Nephron (organoid): ENCODE measurements around the gene ACACA.

Experiments
- H3K27ac Mint-ChIP-seq, 3 experiments: 2 replicates each; pipeline ENCODE4 v1.8.0; 2020; ENCODE audit warnings: mixed read lengths in 3 of 3, mild to moderate bottlenecking in 2 of 3, moderate library complexity in 1 of 3
- H3K27me3 Mint-ChIP-seq: 2 replicates; pipeline ENCODE4 v1.8.0; 2021; ENCODE audit warnings: low read depth, mild to moderate bottlenecking, moderate library complexity, mixed read lengths
- H3K36me3 Mint-ChIP-seq: 2 replicates; pipeline ENCODE4 v1.8.0; 2020; ENCODE audit warnings: low read depth, mixed read lengths
- H3K4me1 Mint-ChIP-seq: 2 replicates; pipeline ENCODE4 v1.8.0; 2020; ENCODE audit warnings: mixed read lengths
- H3K4me3 Mint-ChIP-seq, 3 experiments: 2 replicates each; pipeline ENCODE4 v1.8.0; 2020; ENCODE audit warnings: mild to moderate bottlenecking in 3 of 3, mixed read lengths in 3 of 3, moderate library complexity in 2 of 3
- H3K9me3 Mint-ChIP-seq: 2 replicates; pipeline ENCODE4 v1.8.0; 2020; ENCODE audit warnings: mixed read lengths
- CTCF ChIP-seq, 3 experiments: fragments of 200-600 bp; sonication (generic); IDR thresholded peaks; one replicate each; pipeline ENCODE4 v1.5.0; 2021; ENCODE audit warnings: antibody characterized with exemption in 3 of 3; ENCODE audit not compliant: unreplicated experiment in 3 of 3

Gene ACACA

DNA sequence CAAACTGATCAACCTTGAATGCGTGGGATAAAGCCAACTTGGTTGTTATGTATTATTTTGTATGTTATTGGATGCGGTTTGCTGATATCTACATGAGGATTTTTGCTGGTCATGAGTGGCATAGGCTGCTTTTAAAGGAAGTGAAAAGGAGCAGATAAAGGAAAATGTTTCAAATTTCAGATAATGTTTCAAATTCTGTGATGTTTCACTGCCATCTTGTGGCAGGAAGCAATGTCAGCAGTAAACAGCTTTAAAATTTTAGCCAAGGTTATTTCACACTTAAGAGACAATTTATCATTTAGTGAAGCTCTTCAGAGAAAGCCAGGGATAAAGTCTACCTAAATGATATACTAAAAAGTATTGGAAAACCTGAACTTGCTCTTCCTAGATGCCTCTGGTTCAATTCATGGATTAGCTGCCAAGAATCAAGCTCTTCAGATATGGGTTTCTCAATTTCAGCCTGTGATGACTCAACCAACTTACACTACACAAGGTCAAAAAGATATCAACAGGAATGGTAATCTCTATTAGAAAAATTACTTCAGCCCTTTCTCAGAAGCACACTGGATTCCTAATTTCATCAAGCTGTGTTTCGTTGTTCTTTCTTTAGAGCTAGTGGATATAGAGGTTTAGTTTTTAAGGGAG is 166.8 kb downstream of the ACACA start:
- no peak overlapping the region for H3K4me3 Mint-ChIP-seq
- TF ChIP-seq CTCF (IDR thresholded peaks at IDR 0.05; ENCODE audit: unreplicated experiment in 3 of 3), result peak; percentile 64 to 73 (median 71)
- no peaks in the 10 kb centered on the region for H3K27me3 Mint-ChIP-seq
- H3K9me3 Mint-ChIP-seq, result no peaks in the 10 kb centered on the region
- no peak overlapping the region for H3K27ac Mint-ChIP-seq
- H3K4me1 Mint-ChIP-seq, result no peaks in the 10 kb centered on the region
- peaks cover 48% of the 10 kb centered on the region for H3K36me3 Mint-ChIP-seq

DNA sequence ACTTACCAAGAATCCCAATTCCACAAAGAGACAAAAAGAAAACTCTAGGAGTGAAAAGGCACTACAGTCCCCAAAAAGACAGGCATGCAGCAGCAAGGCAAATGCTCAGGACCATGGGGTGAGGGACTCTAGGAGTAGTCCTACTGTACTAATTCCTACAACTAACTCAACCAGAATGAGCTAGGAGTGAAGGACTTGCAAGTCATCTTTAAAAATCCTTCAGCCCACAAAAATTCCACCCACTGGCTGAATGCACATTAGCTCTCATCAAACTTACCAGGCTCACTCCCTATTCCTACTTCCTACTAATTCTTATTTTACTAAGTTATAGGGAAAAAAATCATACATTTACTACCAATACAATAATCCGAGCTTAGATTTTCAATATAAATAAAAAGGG is 172.5 kb downstream of the ACACA start:
- no peak for TF ChIP-seq CTCF (IDR thresholded peaks at IDR 0.05; ENCODE audit: unreplicated experiment in 3 of 3)
- Mint-ChIP-seq H3K27me3 (no peaks in the 10 kb centered on the region), H3K4me3 (no peak overlapping the region), H3K36me3 (peaks cover 50% of the 10 kb centered on the region), H3K4me1 (no peaks in the 10 kb centered on the region), H3K27ac (no peak overlapping the region), H3K9me3 (no peaks in the 10 kb centered on the region)

- H3K36me3 Mint-ChIP-seq, result peaks cover 53% of the 10 kb centered on the region
- peak overlapping the region in 2 of 3 experiments; percentile 40 to 69 for H3K27ac Mint-ChIP-seq
- no peaks in the 10 kb centered on the region for H3K9me3 Mint-ChIP-seq
- no peaks in the 10 kb centered on the region for H3K27me3 Mint-ChIP-seq
- no peaks in the 10 kb centered on the region for H3K4me1 Mint-ChIP-seq
- TF ChIP-seq CTCF (IDR thresholded peaks at IDR 0.05; ENCODE audit: unreplicated experiment in 3 of 3), result no peak
- H3K4me3 Mint-ChIP-seq, result no peak overlapping the region
Observed at GRCh38 chr17:37233036-37233435, 173.6 kb downstream of the ACACA start.

- TF ChIP-seq CTCF (IDR thresholded peaks at IDR 0.05; ENCODE audit: unreplicated experiment in 3 of 3), result no peak
- no peaks in the 10 kb centered on the region for H3K9me3 Mint-ChIP-seq
- peak overlapping the region in 2 of 3 experiments; percentile 12 to 69 for H3K27ac Mint-ChIP-seq
- H3K36me3 Mint-ChIP-seq, result peaks cover 48% of the 10 kb centered on the region
- H3K4me1 Mint-ChIP-seq, result no peaks in the 10 kb centered on the region
- H3K27me3 Mint-ChIP-seq, result no peaks in the 10 kb centered on the region
- no peak overlapping the region for H3K4me3 Mint-ChIP-seq
Observed at GRCh38 chr17:37231887-37232286, 174.7 kb downstream of the ACACA start.

GRCh38 chr17:37230633-37231032 is 176.0 kb downstream of the ACACA start:
- TF ChIP-seq CTCF (IDR thresholded peaks at IDR 0.05; ENCODE audit: unreplicated experiment in 3 of 3), result no peak
- H3K36me3 Mint-ChIP-seq, result peaks cover 42% of the 10 kb centered on the region
- no peaks in the 10 kb centered on the region for H3K4me1 Mint-ChIP-seq
- H3K4me3 Mint-ChIP-seq, result no peak overlapping the region
- no peaks in the 10 kb centered on the region for H3K27me3 Mint-ChIP-seq
- no peak overlapping the region for H3K27ac Mint-ChIP-seq
- no peaks in the 10 kb centered on the region for H3K9me3 Mint-ChIP-seq

DNA sequence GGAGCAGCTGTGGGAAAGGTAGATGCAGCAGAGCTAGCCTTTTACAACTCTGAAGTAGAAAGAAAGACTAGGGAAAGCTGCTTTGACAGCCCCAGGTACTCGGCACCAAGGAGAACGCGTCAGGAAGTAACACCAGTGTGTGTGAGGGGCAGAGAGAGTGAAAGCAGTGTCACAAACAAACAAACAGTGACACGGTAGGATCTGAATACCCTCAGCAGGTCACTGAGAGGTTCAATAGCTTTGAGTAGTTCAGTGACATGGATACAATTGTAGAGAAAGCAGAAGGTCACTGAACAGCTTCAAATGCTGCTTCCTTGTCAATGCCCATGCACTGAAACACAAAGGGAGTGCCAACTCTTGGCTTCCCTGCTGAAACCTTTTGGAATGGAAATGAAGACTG is 181.2 kb downstream of the ACACA start:
- Mint-ChIP-seq H3K27ac (no peak overlapping the region), H3K4me1 (no peaks in the 10 kb centered on the region), H3K4me3 (no peak overlapping the region), H3K36me3 (peaks cover 24% of the 10 kb centered on the region), H3K27me3 (no peaks in the 10 kb centered on the region), H3K9me3 (no peaks in the 10 kb centered on the region)
- TF ChIP-seq CTCF (IDR thresholded peaks at IDR 0.05; ENCODE audit: unreplicated experiment in 3 of 3), result no peak
